HCT116 (cell line): ENCODE measurements around the gene MIAT. TPM values are rescaled to one million over a fixed set of nuclear protein-coding genes. Genes with fewer than 3 reads are reported as not detected.

Source experiments
- ATAC-seq: fragments of 200-7000 bp; cut with Tn5 transposase; 2 replicates; pipeline ENCODE4 v1.9.1; 2020; ENCODE audit warnings: mild to moderate bottlenecking, moderate library complexity
- BruUV-seq: library from RNA; stranded (reverse); fragments of 400-500 nt; replicated peaks from 2 replicates; lab custom pipeline; 2021; lab: Mats Ljungman, UMichigan
- CTCF ChIA-PET: fragments of 300-600 bp; sonication (Branson Sonifier 250); formaldehyde crosslinking; loops from one replicate; lab custom pipeline; 2021; ENCODE audit warnings: antibody characterized with exemption; lab: Charles Lee
- POLR2A ChIA-PET: fragments of 300-600, 350-600 bp; sonication (Branson Sonifier 250); formaldehyde crosslinking; loops from one replicate; lab custom pipeline; 2021; ENCODE audit warnings: antibody characterized with exemption; lab: Charles Lee
- RAD21 ChIA-PET, 2 experiments: fragments of 300-600 bp; sonication (Branson Sonifier 250); formaldehyde crosslinking; loops; one replicate each; lab custom pipeline; 2023; ENCODE audit warnings: low total read pairs in 2 of 2; ENCODE audit not compliant: uncharacterized antibody in 2 of 2, unreplicated experiment in 2 of 2, low non-redundant PET in 1 of 2; lab: Charles Lee
- DNase-seq: peaks from one replicate; pipeline ENCODE4 v3.0.0-alpha.2; 2010; ENCODE audit warnings: low read depth, low spot score
- H2AFZ ChIP-seq: fragments of 200-600 bp; shearing (Covaris generic), sonication (generic); 2 replicates; pipeline ENCODE4 v1.6.1; 2017; ENCODE audit warnings: low read depth, mixed run types, mixed read lengths, antibody characterized with exemption, low read length; ENCODE audit not compliant: poor library complexity, severe bottlenecking
- H3K27ac ChIP-seq: 2 replicates; pipeline ENCODE4 v1.5.1; 2012; ENCODE audit warnings: low read depth, low read length
- H3K27me3 ChIP-seq: fragments of 200-600 bp; sonication (generic); 2 replicates; pipeline ENCODE4 v1.6.1; 2016; ENCODE audit warnings: mixed run types, low read length, mixed read lengths; ENCODE audit not compliant: insufficient read depth
- H3K36me3 ChIP-seq, 2 experiments: fragments of 200-500 bp in 1 of 2; fragments of 200-600 bp in 1 of 2; sonication (Bioruptor generic) in 1 of 2; sonication (generic) in 1 of 2; 2 replicates each; pipeline versions ENCODE4 v1.5.1 to v1.6.1; 2014 to 2016; ENCODE audit warnings: low read length in 2 of 2, inconsistent platforms in 1 of 2, mixed read lengths in 1 of 2, mixed run types in 1 of 2; ENCODE audit not compliant: insufficient read depth in 2 of 2, control insufficient read depth in 1 of 2
- H3K4me1 ChIP-seq, 2 experiments: fragments of 200-600 bp in 1 of 2; sonication (generic) in 1 of 2; 2 replicates each; pipeline versions ENCODE4 v1.5.1 to v1.6.1; 2012 to 2017; ENCODE audit warnings: low read length in 2 of 2, inconsistent platforms in 1 of 2, mild to moderate bottlenecking in 1 of 2, mixed read lengths in 1 of 2, mixed run types in 1 of 2, moderate library complexity in 1 of 2; ENCODE audit not compliant: insufficient read depth in 2 of 2, control insufficient read depth in 1 of 2
- H3K4me2 ChIP-seq: fragments of 200-600 bp; sonication (generic); 2 replicates; pipeline ENCODE4 v1.6.1; 2017; ENCODE audit warnings: mixed run types, low read length, mixed read lengths
- H3K4me3 ChIP-seq, 2 experiments: fragments of 200-600 bp in 1 of 2; sonication (generic) in 1 of 2; replicated peaks in 1 of 2; 2 replicates each; pipeline ENCODE4 v1.5.1; 2011 to 2016; ENCODE audit warnings: low read length in 2 of 2, control low read depth in 1 of 2, low read depth in 1 of 2, mild to moderate bottlenecking in 1 of 2, mixed read lengths in 1 of 2, mixed run types in 1 of 2
- H3K79me2 ChIP-seq: fragments of 200-600 bp; sonication (generic); 2 replicates; pipeline ENCODE4 v1.6.1; 2017; ENCODE audit warnings: mild to moderate bottlenecking, mixed run types, low read length, moderate library complexity, mixed read lengths; ENCODE audit not compliant: insufficient read depth
- H3K9ac ChIP-seq: fragments of 200-600 bp; sonication (generic); 2 replicates; pipeline ENCODE4 v1.6.1; 2016; ENCODE audit warnings: low read length, mixed read lengths
- H3K9me2 ChIP-seq: fragments of 200-600 bp; sonication (generic), shearing (Covaris generic); 2 replicates; pipeline ENCODE4 v1.6.1; 2017; ENCODE audit warnings: mixed run types, mild to moderate bottlenecking, moderate library complexity; ENCODE audit not compliant: insufficient read depth
- H3K9me3 ChIP-seq, 2 experiments: fragments of 200-500 bp in 1 of 2; fragments of 200-600 bp in 1 of 2; sonication (Bioruptor generic) in 1 of 2; sonication (generic) in 1 of 2; 2 replicates each; pipeline ENCODE4 v1.6.1; 2014 to 2017; ENCODE audit warnings: low read length in 2 of 2, mixed read lengths in 2 of 2, inconsistent platforms in 1 of 2, low read depth in 1 of 2, mild to moderate bottlenecking in 1 of 2, mixed run types in 1 of 2, moderate library complexity in 1 of 2; ENCODE audit not compliant: control insufficient read depth in 1 of 2, insufficient read depth in 1 of 2
- H4K20me1 ChIP-seq: fragments of 200-600 bp; sonication (generic), shearing (Covaris generic); 2 replicates; pipeline ENCODE4 v1.6.1; 2017; ENCODE audit warnings: mixed run types, mild to moderate bottlenecking, moderate library complexity; ENCODE audit not compliant: insufficient read depth
- CBX3 ChIP-seq: IDR thresholded peaks from 2 replicates; pipeline ENCODE4 v1.6.1; 2012; ENCODE audit warnings: low read depth
- EZH2phosphoT487 ChIP-seq: fragments of 200-600 bp; IDR thresholded peaks from 2 replicates; pipeline ENCODE4 v1.6.1; 2018; ENCODE audit warnings: antibody characterized with exemption, borderline replicate concordance
- POLR2A ChIP-seq: IDR thresholded peaks from 2 replicates; pipeline ENCODE4 v1.7.0; 2011; ENCODE audit warnings: borderline replicate concordance; ENCODE audit not compliant: insufficient read depth, insufficient read length; ENCODE audit errors: extremely low read depth
- POLR2AphosphoS5 ChIP-seq: IDR thresholded peaks from 2 replicates; pipeline ENCODE4 v1.6.1; 2011; ENCODE audit warnings: mild to moderate bottlenecking, low read depth, low read length, moderate library complexity
- TCF7L2 ChIP-seq: IDR thresholded peaks from 2 replicates; pipeline ENCODE4 v1.7.0; 2011; ENCODE audit warnings: borderline replicate concordance, inconsistent platforms; ENCODE audit not compliant: insufficient read depth, insufficient read length; ENCODE audit errors: extremely low read depth
- YY1 ChIP-seq: IDR thresholded peaks from 2 replicates; pipeline ENCODE4 v1.6.1; 2011; ENCODE audit warnings: low read length, low read depth, moderate library complexity, mild to moderate bottlenecking; ENCODE audit not compliant: insufficient replicate concordance; ENCODE audit errors: extremely low read depth
- intact Hi-C: fragments of 100-400 bp; cut with micrococcal nuclease; formaldehyde crosslinking; loops from 2 replicates; pipeline ENCODE4 v1.10.0; 2022
- total RNA-seq: library from RNA; stranded (reverse); gene quantifications from one replicate; pipeline ENCODE4 v1.2.1, GENCODE V29; 2021; ENCODE audit not compliant: unreplicated experiment
- TF ChIP-seq, protein P1 (sequence below), 3 experiments: fragments of 200-600 bp in 1 of 3; sonication (generic) in 1 of 3; IDR thresholded peaks in 2 of 3; conservative IDR thresholded peaks in 1 of 3; 2 replicates each; pipeline ENCODE4 v1.5.1; 2012 to 2017; ENCODE audit warnings: low read depth in 2 of 3, low read length in 2 of 3, antibody characterized with exemption in 1 of 3, borderline replicate concordance in 1 of 3, control low read depth in 1 of 3, mild to moderate bottlenecking in 1 of 3, mixed read lengths in 1 of 3, mixed run types in 1 of 3, moderate library complexity in 1 of 3; ENCODE audit not compliant: insufficient read depth in 1 of 3
- TF ChIP-seq, protein P2 (sequence below): IDR thresholded peaks from 2 replicates; pipeline ENCODE4 v1.6.1; 2012

Gene MIAT
- total RNA-seq, 1 experiment from 2014 or later = 0.54 TPM

DNA sequence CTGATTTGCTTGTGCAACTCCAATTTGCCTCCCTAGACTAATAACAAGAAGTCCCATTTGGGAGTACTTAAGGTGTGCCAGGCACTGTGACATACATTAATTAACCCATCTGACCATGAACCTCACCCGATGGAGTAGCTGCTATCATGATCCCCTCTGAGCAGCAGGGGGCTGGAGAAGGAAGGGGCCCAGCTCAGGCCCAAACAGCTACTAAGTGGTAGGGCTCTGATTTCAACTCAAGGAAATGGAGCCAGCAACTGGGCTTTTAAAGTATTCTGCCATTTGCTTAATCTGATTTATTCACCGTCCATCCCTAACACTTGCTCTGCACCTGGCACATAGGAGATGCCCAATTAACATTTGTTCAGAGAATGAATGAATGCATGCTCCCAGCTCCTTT lies 40.7 kb upstream of the MIAT start:
- no peaks in the 10 kb centered on the region for H3K9me2 ChIP-seq
- H3K4me3 ChIP-seq = no peak overlapping the region
- no peak overlapping the region for H2AFZ ChIP-seq
- H3K4me1 ChIP-seq = no peaks in the 10 kb centered on the region
- no peaks in the 10 kb centered on the region for H3K36me3 ChIP-seq
- TF ChIP-seq, protein P1, sequence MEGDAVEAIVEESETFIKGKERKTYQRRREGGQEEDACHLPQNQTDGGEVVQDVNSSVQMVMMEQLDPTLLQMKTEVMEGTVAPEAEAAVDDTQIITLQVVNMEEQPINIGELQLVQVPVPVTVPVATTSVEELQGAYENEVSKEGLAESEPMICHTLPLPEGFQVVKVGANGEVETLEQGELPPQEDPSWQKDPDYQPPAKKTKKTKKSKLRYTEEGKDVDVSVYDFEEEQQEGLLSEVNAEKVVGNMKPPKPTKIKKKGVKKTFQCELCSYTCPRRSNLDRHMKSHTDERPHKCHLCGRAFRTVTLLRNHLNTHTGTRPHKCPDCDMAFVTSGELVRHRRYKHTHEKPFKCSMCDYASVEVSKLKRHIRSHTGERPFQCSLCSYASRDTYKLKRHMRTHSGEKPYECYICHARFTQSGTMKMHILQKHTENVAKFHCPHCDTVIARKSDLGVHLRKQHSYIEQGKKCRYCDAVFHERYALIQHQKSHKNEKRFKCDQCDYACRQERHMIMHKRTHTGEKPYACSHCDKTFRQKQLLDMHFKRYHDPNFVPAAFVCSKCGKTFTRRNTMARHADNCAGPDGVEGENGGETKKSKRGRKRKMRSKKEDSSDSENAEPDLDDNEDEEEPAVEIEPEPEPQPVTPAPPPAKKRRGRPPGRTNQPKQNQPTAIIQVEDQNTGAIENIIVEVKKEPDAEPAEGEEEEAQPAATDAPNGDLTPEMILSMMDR (IDR thresholded peaks at IDR 0.05 in 2 of 3, conservative IDR thresholded peaks at IDR 0.05 in 1 of 3; ENCODE audit: borderline replicate concordance in 1 of 3, insufficient read depth in 1 of 3, low read depth in 2 of 3, low read length in 2 of 3) = no peak
- no peak for TF ChIP-seq POLR2A
- TF ChIP-seq EZH2phosphoT487 = no peak
- TF ChIP-seq, protein P2, sequence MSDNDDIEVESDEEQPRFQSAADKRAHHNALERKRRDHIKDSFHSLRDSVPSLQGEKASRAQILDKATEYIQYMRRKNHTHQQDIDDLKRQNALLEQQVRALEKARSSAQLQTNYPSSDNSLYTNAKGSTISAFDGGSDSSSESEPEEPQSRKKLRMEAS = no peak
- TF ChIP-seq TCF7L2 = no peak
- TF ChIP-seq YY1 = no peak
- TF ChIP-seq CBX3 = no peak
- TF ChIP-seq POLR2AphosphoS5 = no peak
- ATAC-seq = no peak
- ChIA-PET RAD21 (no interaction called here), POLR2A (no interaction called here), CTCF (no interaction called here)
- H3K4me2 ChIP-seq = no peak overlapping the region
- intact Hi-C loops = no loop called here
- H3K79me2 ChIP-seq = no peaks in the 10 kb centered on the region
- no peak overlapping the region for H3K9ac ChIP-seq
- no peaks in the 10 kb centered on the region for H3K9me3 ChIP-seq
- no peaks in the 10 kb centered on the region for H4K20me1 ChIP-seq
- H3K27me3 ChIP-seq = 0 out of 2 replicates have a peak, but pooled peaks cover 5% of the 10 kb centered on the region
- DNase-seq = no peak
- no peak overlapping the region for H3K27ac ChIP-seq
- no TSS peak for BruUV-seq
